HCT116 (cell line): ENCODE measurements around the gene ABCB8. TPM values are rescaled to one million over a fixed set of nuclear protein-coding genes. Genes with fewer than 3 reads are reported as not detected.
A peak's percentile ranks its signal among the peaks of the same experiment; 100 is the strongest.

Experiments used
- ATAC-seq: fragments of 200-7000 bp; cut with Tn5 transposase; 2 replicates; pipeline ENCODE4 v1.9.1; 2020; ENCODE audit warnings: mild to moderate bottlenecking, moderate library complexity
- BruUV-seq: library from RNA; stranded (reverse); fragments of 400-500 nt; replicated peaks from 2 replicates; lab custom pipeline; 2021; lab: Mats Ljungman, UMichigan
- CTCF ChIA-PET: fragments of 300-600 bp; sonication (Branson Sonifier 250); formaldehyde crosslinking; loops from one replicate; lab custom pipeline; 2021; ENCODE audit warnings: antibody characterized with exemption; lab: Charles Lee
- POLR2A ChIA-PET: fragments of 300-600, 350-600 bp; sonication (Branson Sonifier 250); formaldehyde crosslinking; loops from one replicate; lab custom pipeline; 2021; ENCODE audit warnings: antibody characterized with exemption; lab: Charles Lee
- RAD21 ChIA-PET, 2 experiments: fragments of 300-600 bp; sonication (Branson Sonifier 250); formaldehyde crosslinking; loops; one replicate each; lab custom pipeline; 2023; ENCODE audit warnings: low total read pairs in 2 of 2; ENCODE audit not compliant: uncharacterized antibody in 2 of 2, unreplicated experiment in 2 of 2, low non-redundant PET in 1 of 2; lab: Charles Lee
- DNase-seq: peaks from one replicate; pipeline ENCODE4 v3.0.0-alpha.2; 2010; ENCODE audit warnings: low read depth, low spot score
- H2AFZ ChIP-seq: fragments of 200-600 bp; shearing (Covaris generic), sonication (generic); 2 replicates; pipeline ENCODE4 v1.6.1; 2017; ENCODE audit warnings: low read depth, mixed run types, mixed read lengths, antibody characterized with exemption, low read length; ENCODE audit not compliant: poor library complexity, severe bottlenecking
- H3K27ac ChIP-seq: 2 replicates; pipeline ENCODE4 v1.5.1; 2012; ENCODE audit warnings: low read depth, low read length
- H3K27me3 ChIP-seq: fragments of 200-600 bp; sonication (generic); 2 replicates; pipeline ENCODE4 v1.6.1; 2016; ENCODE audit warnings: mixed run types, low read length, mixed read lengths; ENCODE audit not compliant: insufficient read depth
- H3K36me3 ChIP-seq, 2 experiments: fragments of 200-500 bp in 1 of 2; fragments of 200-600 bp in 1 of 2; sonication (Bioruptor generic) in 1 of 2; sonication (generic) in 1 of 2; 2 replicates each; pipeline versions ENCODE4 v1.5.1 to v1.6.1; 2014 to 2016; ENCODE audit warnings: low read length in 2 of 2, inconsistent platforms in 1 of 2, mixed read lengths in 1 of 2, mixed run types in 1 of 2; ENCODE audit not compliant: insufficient read depth in 2 of 2, control insufficient read depth in 1 of 2
- H3K4me1 ChIP-seq, 2 experiments: fragments of 200-600 bp in 1 of 2; sonication (generic) in 1 of 2; 2 replicates each; pipeline versions ENCODE4 v1.5.1 to v1.6.1; 2012 to 2017; ENCODE audit warnings: low read length in 2 of 2, inconsistent platforms in 1 of 2, mild to moderate bottlenecking in 1 of 2, mixed read lengths in 1 of 2, mixed run types in 1 of 2, moderate library complexity in 1 of 2; ENCODE audit not compliant: insufficient read depth in 2 of 2, control insufficient read depth in 1 of 2
- H3K4me2 ChIP-seq: fragments of 200-600 bp; sonication (generic); 2 replicates; pipeline ENCODE4 v1.6.1; 2017; ENCODE audit warnings: mixed run types, low read length, mixed read lengths
- H3K4me3 ChIP-seq, 2 experiments: fragments of 200-600 bp in 1 of 2; sonication (generic) in 1 of 2; replicated peaks in 1 of 2; 2 replicates each; pipeline ENCODE4 v1.5.1; 2011 to 2016; ENCODE audit warnings: low read length in 2 of 2, control low read depth in 1 of 2, low read depth in 1 of 2, mild to moderate bottlenecking in 1 of 2, mixed read lengths in 1 of 2, mixed run types in 1 of 2
- H3K79me2 ChIP-seq: fragments of 200-600 bp; sonication (generic); 2 replicates; pipeline ENCODE4 v1.6.1; 2017; ENCODE audit warnings: mild to moderate bottlenecking, mixed run types, low read length, moderate library complexity, mixed read lengths; ENCODE audit not compliant: insufficient read depth
- H3K9ac ChIP-seq: fragments of 200-600 bp; sonication (generic); 2 replicates; pipeline ENCODE4 v1.6.1; 2016; ENCODE audit warnings: low read length, mixed read lengths
- H3K9me2 ChIP-seq: fragments of 200-600 bp; sonication (generic), shearing (Covaris generic); 2 replicates; pipeline ENCODE4 v1.6.1; 2017; ENCODE audit warnings: mixed run types, mild to moderate bottlenecking, moderate library complexity; ENCODE audit not compliant: insufficient read depth
- H3K9me3 ChIP-seq, 2 experiments: fragments of 200-500 bp in 1 of 2; fragments of 200-600 bp in 1 of 2; sonication (Bioruptor generic) in 1 of 2; sonication (generic) in 1 of 2; 2 replicates each; pipeline ENCODE4 v1.6.1; 2014 to 2017; ENCODE audit warnings: low read length in 2 of 2, mixed read lengths in 2 of 2, inconsistent platforms in 1 of 2, low read depth in 1 of 2, mild to moderate bottlenecking in 1 of 2, mixed run types in 1 of 2, moderate library complexity in 1 of 2; ENCODE audit not compliant: control insufficient read depth in 1 of 2, insufficient read depth in 1 of 2
- H4K20me1 ChIP-seq: fragments of 200-600 bp; sonication (generic), shearing (Covaris generic); 2 replicates; pipeline ENCODE4 v1.6.1; 2017; ENCODE audit warnings: mixed run types, mild to moderate bottlenecking, moderate library complexity; ENCODE audit not compliant: insufficient read depth
- EGR1 ChIP-seq: IDR thresholded peaks from 2 replicates; pipeline ENCODE4 v1.6.1; 2012; ENCODE audit warnings: low read depth
- MAX ChIP-seq: IDR thresholded peaks from 2 replicates; pipeline ENCODE4 v1.6.1; 2012
- RAD21 ChIP-seq: IDR thresholded peaks from 2 replicates; pipeline ENCODE4 v1.6.1; 2012; ENCODE audit warnings: low read depth, mild to moderate bottlenecking
- SIN3A ChIP-seq: IDR thresholded peaks from 2 replicates; pipeline ENCODE4 v1.6.1; 2012; ENCODE audit warnings: low read depth
- SP1 ChIP-seq: IDR thresholded peaks from 2 replicates; pipeline ENCODE4 v1.6.1; 2012; ENCODE audit warnings: low read depth
- SRF ChIP-seq: IDR thresholded peaks from 2 replicates; pipeline ENCODE4 v1.6.1; 2012; ENCODE audit warnings: low read depth
- TCF7L2 ChIP-seq: IDR thresholded peaks from 2 replicates; pipeline ENCODE4 v1.7.0; 2011; ENCODE audit warnings: borderline replicate concordance, inconsistent platforms; ENCODE audit not compliant: insufficient read depth, insufficient read length; ENCODE audit errors: extremely low read depth
- intact Hi-C: fragments of 100-400 bp; cut with micrococcal nuclease; formaldehyde crosslinking; loops from 2 replicates; pipeline ENCODE4 v1.10.0; 2022
- total RNA-seq: library from RNA; stranded (reverse); gene quantifications from one replicate; pipeline ENCODE4 v1.2.1, GENCODE V29; 2021; ENCODE audit not compliant: unreplicated experiment
- TF ChIP-seq, protein P1 (sequence below): IDR thresholded peaks from 2 replicates; pipeline ENCODE4 v1.6.1; 2012
- TF ChIP-seq, protein P2 (sequence below): IDR thresholded peaks from 2 replicates; pipeline ENCODE4 v1.6.1; 2011; ENCODE audit warnings: mild to moderate bottlenecking, low read length, moderate library complexity; ENCODE audit not compliant: insufficient replicate concordance; ENCODE audit errors: extremely low read depth

Gene ABCB8
- total RNA-seq, 1 experiment from 2014 or later, result 55.2 TPM

GRCh38 chr7:150990416-150991186 lies 37.6 kb upstream of the ABCB8 start, which contains the start of gene NOS3 (continued):
- no peak for TF ChIP-seq TCF7L2
- no peak for TF ChIP-seq SIN3A
- no peak for TF ChIP-seq EGR1
- TF ChIP-seq, protein P1, sequence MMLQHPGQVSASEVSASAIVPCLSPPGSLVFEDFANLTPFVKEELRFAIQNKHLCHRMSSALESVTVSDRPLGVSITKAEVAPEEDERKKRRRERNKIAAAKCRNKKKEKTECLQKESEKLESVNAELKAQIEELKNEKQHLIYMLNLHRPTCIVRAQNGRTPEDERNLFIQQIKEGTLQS, result no peak
- no peak for TF ChIP-seq SP1
- no peak for TF ChIP-seq RAD21
- peak; percentile 80 for TF ChIP-seq MAX
- TF ChIP-seq, protein P2, sequence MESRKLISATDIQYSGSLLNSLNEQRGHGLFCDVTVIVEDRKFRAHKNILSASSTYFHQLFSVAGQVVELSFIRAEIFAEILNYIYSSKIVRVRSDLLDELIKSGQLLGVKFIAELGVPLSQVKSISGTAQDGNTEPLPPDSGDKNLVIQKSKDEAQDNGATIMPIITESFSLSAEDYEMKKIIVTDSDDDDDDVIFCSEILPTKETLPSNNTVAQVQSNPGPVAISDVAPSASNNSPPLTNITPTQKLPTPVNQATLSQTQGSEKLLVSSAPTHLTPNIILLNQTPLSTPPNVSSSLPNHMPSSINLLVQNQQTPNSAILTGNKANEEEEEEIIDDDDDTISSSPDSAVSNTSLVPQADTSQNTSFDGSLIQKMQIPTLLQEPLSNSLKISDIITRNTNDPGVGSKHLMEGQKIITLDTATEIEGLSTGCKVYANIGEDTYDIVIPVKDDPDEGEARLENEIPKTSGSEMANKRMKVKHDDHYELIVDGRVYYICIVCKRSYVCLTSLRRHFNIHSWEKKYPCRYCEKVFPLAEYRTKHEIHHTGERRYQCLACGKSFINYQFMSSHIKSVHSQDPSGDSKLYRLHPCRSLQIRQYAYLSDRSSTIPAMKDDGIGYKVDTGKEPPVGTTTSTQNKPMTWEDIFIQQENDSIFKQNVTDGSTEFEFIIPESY, result no peak
- TF ChIP-seq SRF, result no peak

DNA sequence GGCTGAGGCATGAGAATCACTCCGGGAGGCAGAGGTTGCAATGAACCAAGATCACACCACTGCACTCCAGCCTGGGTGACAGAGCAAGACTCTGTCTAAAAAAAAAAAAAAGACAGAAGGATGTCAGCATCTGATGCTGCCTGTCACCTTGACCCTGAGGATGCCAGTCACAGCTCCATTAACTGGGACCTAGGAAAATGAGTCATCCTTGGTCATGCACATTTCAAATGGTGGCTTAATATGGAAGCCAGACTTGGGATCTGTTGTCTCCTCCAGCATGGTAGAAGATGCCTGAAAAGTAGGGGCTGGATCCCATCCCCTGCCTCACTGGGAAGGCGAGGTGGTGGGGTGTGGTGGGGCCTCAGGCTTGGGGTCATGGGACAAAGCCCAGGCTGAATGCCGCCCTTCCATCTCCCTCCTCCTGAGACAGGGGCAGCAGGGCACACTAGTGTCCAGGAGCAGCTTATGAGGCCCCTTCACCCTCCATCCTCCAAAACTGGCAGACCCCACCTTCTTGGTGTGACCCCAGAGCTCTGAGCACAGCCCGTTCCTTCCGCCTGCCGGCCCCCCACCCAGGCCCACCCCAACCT lies 36.1 kb upstream of the ABCB8 start:
- DNase-seq (no peak), ATAC-seq (no peak)
- no peaks in the 10 kb centered on the region for H3K27me3 ChIP-seq
- H3K9me3 ChIP-seq, result peaks cover 8 to 31% of the 10 kb centered on the region in 2 experiments; a peak in 2 of 4 replicates
- no peaks in the 10 kb centered on the region for H3K79me2 ChIP-seq
- no TSS peak for BruUV-seq
- H4K20me1 ChIP-seq, result no peaks in the 10 kb centered on the region
- H3K4me2 ChIP-seq, result peak overlapping the region; percentile 19; the same call in 1 of the 2 replicates
- H3K36me3 ChIP-seq, result no peaks in the 10 kb centered on the region
- H3K27ac ChIP-seq, result no peak overlapping the region
- H2AFZ ChIP-seq, result no peak overlapping the region
- POLR2A ChIA-PET, result no interaction called here
- H3K9ac ChIP-seq, result no peak overlapping the region
- intact Hi-C loops, result no loop called here
- CTCF ChIA-PET, result interaction anchor here (2.0 to 3.9 kb wide), 2 partner anchors 17 to 36 kb away, joined by 6 to 21 read pairs; partner anchors contain the start of gene ABCB8
- H3K4me3 ChIP-seq, result no peak overlapping the region
- TF ChIP-seq TCF7L2, result no peak
- H3K9me2 ChIP-seq, result no peaks in the 10 kb centered on the region
- RAD21 ChIA-PET, result no interaction called here
- H3K4me1 ChIP-seq, result peaks cover 0 to 25% of the 10 kb centered on the region in 2 experiments; a peak in 2 of 4 replicates
